AG08395 (cell line): ENCODE data around the gene CADM1.

Experiments used
- DNase-seq: peaks from one replicate; pipeline ENCODE4 v3.0.0; 2012; ENCODE audit warnings: mixed read lengths, low spot score

The CADM1 gene

DNA sequence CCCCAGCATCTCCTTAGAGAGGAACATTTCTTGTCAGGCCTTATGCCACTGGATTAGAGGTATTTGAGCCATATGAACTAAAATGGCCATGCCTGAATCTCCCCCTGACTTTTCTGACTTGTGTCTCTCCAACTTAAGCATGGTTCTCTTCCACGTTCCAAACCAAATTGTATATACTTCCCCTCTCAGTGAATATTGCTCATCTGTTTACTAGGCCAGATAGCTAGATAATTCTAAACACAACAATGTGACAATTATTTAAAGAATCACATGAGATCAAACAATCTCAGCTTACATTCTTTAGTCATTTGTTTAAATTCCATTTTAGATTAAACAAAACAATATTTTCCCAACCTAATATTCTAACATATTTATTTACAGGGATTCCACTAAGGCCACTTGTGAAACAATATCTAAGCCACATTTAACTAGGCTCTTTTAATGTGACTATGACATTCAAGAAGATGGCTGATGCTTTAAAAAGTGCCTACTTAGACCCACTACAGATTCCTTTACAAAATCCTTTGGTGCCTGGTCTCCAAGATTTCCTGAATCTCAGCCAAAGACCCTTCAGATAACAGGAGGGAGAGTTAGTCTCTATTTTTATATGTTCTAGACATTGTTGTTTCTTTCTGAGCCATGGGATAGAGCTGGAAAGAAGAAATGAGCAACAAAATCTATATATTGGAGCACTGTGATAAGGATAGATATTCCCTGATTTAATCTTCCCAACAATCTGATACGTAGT, 105.7 kb downstream of the CADM1 start:
- DNase-seq = no peak

DNA sequence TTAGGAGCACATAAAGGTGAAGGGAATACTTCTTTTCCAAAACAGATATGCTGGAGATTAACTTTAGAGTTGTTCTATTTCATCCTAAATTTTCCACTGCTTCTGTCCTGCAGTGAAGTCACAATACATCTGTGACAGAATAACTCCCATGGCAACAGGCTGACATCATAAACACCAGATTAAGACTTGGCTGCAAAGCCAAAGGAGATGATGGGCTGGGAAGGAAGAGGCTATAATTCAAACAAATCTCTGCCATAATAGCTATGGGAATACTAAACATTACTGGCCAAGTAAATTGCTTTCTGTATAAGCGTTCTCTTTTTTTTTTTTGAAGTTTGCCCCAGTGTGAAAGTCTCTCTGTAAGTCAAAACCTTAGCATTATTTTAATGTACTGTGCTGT, 107.7 kb downstream of the CADM1 start:
- DNase-seq = no peak

GRCh38 chr11:115393950-115394349, 110.3 kb downstream of the CADM1 start:
- DNase-seq = no peak

DNA sequence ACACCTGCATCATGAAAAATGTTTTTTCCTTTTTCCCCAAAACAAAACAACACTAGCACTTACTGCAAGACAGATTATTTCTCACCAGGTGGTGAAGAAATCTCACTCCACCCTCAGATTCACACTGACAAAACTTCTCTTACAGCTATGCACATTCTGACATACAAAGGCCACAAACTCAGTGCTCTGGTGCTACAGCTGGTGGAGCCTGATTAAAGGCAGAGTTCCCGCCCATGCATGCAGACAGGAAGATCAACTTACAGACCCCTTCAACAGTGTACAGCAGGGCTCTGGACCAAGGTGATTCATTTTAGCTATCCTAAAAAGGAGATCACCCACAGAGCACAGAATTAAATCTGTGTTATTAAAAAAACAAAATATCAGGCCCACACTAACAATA, 112.6 kb downstream of the CADM1 start:
- no peak for DNase-seq

DNA sequence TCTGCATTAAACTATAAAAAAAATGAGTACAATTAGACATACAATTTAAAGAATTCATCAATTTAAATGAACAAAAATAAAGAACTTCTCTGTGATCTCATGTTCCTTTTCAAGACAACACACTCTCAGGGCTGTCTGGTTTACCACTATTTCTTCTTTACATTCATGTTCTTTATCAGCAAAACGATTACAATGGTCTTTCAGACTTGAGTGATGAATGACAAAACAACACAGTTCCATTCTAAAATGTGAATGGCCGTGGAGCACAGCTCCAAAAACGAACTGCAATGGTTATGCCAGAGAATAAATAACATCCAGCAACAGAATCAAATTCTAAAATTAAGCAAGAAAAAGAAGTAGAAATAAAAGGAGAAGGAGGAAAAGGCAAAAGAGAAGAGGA, 113.1 kb downstream of the CADM1 start:
- DNase-seq = no peak

- no peak for DNase-seq
Observed at GRCh38 chr11:115390441-115390840, 113.8 kb downstream of the CADM1 start.

DNA sequence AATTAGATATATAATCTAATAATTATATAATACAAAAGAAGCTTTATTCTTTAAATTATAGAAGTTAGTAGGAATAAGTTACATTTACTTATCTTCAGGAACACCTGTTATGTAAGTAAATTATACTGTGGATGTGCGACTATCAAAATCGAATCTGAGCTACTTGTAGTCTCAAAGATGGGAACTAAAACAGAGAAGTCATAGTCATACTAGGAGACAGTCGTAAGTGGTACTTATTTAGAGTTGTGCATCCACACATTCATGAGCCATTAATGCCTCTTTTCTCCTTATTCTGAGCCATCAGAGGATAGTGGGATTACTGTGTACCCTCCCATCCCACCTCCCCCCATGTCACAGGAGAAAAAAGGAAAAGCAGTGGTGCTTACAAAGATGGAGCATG, 114.4 kb downstream of the CADM1 start:
- DNase-seq = no peak

DNA sequence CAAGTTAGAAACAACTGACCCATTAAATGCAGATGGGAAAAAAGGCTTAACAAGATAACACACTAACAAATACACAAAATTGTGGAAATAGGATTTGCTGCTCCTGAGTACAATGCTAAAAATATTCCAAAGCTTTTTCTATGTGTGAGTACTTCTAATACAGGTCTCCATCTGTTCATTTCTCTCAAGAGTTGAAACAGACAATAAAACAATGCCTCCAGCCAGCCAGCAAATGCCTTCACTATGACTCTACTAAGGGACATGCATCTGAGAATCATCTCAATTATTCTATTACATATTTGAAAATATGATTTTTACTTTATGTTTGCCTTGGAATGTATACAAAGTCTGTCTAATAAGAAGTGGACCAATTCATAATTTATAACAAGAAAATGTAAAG, 119.0 kb downstream of the CADM1 start:
- peak; percentile 3 for DNase-seq

DNA sequence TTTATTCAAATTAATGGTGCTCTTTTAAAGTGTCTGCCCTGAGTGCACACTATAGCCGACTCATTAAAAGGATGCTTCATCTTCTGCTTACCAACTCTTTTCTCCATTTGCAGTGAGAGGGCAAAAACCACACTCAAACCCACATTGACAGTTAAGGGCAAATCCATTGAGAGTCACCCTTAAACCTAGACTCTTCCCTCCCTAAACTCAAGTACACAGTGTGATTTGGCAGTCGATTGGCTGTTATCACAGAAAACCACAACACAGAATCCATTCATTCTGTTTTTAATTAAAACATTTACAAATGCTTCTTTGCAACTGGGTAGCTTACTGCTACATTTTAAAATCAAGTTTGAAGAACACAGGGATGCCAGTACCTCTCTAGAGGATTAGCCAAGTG, 120.0 kb downstream of the CADM1 start:
- DNase-seq = no peak

- no peak for DNase-seq
Observed at GRCh38 chr11:115383431-115383830, 120.8 kb downstream of the CADM1 start.

DNA sequence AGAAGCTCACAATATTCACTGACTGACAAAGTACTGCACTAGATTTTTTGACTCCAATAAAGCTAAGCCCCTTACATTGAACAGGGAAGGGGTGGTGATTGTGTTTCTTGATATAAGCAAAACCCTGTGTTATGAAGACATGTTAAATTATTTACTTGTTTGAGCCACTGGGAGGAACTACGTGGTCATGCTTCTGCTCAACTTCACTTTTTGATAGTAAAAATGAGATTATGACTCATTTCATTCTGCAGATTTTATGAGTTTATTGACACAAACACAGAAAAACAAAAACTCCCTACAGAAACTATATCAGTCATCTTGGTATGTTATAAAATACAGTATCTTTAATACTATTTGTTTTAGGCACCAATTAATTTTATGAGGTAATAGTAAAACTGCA, 124.7 kb downstream of the CADM1 start:
- DNase-seq = no peak

- DNase-seq = no peak
Observed at GRCh38 chr11:115378557-115378956, 125.7 kb downstream of the CADM1 start.

GRCh38 chr11:115377882-115378296, 126.3 kb downstream of the CADM1 start:
- DNase-seq = no peak

DNA sequence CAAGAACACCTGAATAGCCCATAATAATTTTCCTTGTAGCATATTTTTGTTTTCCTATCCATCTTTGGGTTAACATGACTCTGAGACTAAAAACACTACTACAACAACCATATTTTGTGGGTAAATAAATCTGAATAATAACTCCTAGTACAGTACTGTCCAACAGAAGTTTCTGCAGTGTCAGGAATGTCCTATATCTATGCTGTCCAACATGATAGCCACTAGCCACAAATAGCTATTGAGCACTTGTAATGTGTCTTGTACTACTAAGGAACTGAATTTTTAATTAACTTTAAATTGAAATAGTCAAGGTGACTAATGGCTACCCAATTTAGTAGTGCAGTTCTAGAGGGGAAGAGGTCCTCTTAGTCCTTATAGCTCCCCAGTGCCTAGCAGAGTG, 135.6 kb downstream of the CADM1 start:
- DNase-seq = no peak

- no peak for DNase-seq
Observed at GRCh38 chr11:115366826-115367225, 137.4 kb downstream of the CADM1 start.

- DNase-seq = no peak
Observed at GRCh38 chr11:115365907-115366306, 138.3 kb downstream of the CADM1 start.

DNA sequence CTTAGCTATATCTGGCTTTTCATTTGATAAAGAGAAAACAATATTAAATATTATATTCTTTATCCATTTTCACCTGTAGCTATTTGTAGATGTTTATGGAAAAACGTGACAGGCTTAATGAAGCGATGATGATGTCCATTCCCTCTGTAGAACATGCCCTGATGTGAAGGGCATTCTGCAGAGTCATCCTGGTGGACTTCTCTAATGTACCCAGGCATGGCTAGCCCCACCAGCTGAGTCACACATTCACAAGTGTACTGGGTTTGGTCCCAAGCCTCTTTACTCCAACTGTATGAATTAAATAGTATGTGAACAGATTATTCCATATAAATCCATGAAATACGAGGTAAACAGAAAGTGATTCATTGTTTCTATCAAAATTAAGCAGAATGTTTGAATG, 139.3 kb downstream of the CADM1 start:
- no peak for DNase-seq

- no peak for DNase-seq
Observed at GRCh38 chr11:115363921-115364320, 140.3 kb downstream of the CADM1 start.

GRCh38 chr11:115363426-115363825, 140.8 kb downstream of the CADM1 start:
- DNase-seq = no peak

- DNase-seq = no peak
Observed at GRCh38 chr11:115362997-115363396, 141.2 kb downstream of the CADM1 start.

DNA sequence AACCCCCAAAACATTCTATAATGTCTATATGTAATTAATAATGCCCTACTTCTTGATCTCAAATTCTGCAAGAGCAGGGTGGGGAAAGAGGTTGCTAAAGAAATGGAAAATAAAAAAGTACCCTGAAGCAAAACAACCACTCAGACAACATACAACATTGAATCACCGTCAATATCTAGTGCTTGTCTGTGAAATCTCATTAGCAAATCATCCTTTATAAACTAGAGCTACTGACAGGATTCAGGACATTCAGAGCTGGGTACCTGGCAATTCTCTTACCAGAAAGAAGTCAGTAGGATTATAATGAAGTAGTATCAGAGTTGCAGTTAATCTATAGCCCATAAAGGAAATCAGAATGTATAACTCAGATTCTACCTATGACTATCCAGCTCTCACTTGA, 143.2 kb downstream of the CADM1 start:
- DNase-seq = no peak

DNA sequence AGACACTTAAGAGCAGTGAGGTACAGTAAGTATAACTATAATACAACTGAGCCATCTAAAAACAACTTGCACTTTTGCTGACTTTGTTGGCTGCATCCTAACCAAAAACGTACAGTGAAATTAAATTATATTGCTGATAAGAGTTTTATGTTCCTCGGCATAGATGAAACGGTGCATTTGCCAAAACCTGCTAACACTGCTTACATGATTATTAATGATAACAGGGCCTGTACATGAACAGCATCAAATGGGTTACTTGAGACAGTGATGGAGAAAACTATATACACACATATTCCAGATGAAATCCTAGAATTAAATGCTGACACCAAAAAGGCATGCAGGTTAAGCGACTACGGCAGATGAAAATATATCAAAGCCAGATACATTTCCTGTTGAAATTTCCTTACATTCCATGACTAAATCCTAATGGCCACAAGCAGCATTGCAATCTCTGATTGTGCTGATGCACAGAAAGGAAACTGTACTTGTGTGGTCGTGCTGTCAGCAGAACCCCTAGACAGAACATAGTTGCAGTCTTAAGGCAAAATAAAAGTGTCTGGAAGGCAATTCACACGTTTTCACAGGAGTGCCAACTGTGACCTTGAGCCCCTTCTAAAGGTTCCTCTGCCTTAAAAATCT, 143.9 kb downstream of the CADM1 start:
- DNase-seq = no peak

DNA sequence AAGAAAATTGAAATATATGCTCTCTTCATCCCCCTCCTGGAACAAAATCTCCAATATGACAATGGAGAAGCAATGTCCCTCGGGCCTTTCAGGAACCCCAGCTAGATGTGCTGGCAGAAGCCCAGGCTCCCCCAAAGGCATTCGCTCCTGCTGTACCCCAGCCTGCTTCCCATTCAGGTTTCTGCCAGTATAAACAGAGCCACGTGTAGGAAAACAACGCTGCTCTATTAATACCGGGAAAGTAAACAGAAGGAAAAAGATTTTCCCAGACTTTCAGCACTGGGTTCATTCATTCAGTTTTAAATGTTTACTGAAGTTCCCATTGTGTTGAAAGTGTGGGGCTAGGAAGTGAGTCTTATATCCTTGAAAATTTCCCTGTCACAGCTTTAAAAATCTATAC, 147.1 kb downstream of the CADM1 start:
- DNase-seq = no peak
